ENCODE data around the gene LSG1.

LSG1 gene

DNA sequence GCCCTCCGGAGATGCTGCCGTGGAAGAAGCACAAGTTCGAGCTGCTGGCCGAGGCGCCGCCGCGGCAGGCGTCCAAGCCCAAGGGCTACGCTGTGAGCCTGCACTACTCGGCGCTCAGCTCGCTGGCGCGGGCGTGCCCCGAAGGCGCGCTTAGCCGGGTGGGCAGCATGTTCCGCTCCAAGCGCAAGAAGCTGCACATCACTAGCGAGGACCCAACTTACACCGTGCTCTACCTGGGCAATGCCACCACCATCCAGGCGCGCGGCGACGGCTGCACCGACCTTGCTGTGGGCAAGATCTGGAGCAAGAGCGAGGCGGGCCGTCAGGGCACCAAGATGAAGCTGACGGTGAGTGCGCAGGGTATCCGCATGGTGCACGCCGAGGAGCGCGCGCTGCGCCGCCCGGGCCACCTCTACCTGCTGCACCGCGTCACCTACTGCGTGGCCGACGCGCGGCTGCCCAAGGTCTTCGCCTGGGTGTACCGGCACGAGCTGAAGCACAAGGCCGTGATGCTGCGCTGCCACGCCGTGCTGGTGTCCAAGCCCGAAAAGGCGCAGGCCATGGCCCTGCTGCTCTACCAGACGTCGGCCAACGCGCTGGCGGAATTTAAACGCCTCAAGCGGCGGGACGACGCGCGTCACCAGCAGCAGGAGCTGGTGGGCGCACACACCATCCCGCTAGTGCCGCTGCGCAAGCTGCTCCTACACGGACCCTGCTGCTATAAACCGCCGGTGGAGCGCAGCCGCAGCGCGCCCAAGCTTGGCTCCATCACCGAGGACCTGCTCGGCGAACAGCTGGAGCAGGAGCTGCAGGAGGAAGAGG, 15.0 kb upstream of the LSG1 start:
- Histone ChIP-seq H3K36me3 (ENCODE audit: control insufficient read depth, insufficient read depth, low read length) (peaks cover 16% of the 10 kb centered on the region), H3K9me3 (ENCODE audit: control insufficient read depth, low read length) (no peaks in the 10 kb centered on the region), H3K27ac (ENCODE audit: low read depth, low read length, severe bottlenecking) (peak overlapping the region; percentile 91), H3K4me1 (ENCODE audit: control insufficient read depth, insufficient read depth, low read length, poor library complexity, severe bottlenecking) (peaks cover 16% of the 10 kb centered on the region), H3K4me3 (ENCODE audit: extremely low read depth, insufficient read depth, low read length, poor library complexity, severe bottlenecking) (peak overlapping the region; percentile 87)
- WGBS, 2 experiments (ENCODE audit: insufficient coverage in 2 of 2), result 2% methylated on average over 71 to 81 of the region's 86 CpGs

DNA sequence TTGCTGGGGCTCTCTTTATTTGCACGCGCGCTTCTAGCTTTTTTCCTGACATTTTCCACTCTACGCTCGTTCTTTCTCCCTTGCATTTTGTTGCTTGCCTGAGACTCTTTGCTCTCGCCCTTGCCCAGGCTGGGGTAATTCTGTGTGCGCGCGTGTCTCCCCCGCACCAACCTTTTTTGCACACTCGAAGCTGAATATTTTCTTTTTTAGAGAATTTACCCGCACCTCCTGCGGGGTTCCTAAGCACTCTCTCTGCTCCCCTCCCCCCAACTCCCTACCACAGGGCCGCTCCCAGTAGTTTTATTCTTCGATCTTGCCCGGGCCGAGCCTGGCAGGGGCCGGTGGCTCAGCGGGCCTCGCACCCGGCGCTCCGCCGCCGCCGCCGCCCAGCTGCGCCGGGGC, 14.4 kb upstream of the LSG1 start:
- H3K9me3 ChIP-seq (ENCODE audit: control insufficient read depth, low read length), result no peaks in the 10 kb centered on the region
- H3K27ac ChIP-seq (ENCODE audit: low read depth, low read length, severe bottlenecking), result peak overlapping the region; percentile 91
- H3K4me3 ChIP-seq (ENCODE audit: extremely low read depth, insufficient read depth, low read length, poor library complexity, severe bottlenecking), result peak overlapping the region; percentile 87
- H3K4me1 ChIP-seq (ENCODE audit: control insufficient read depth, insufficient read depth, low read length, poor library complexity, severe bottlenecking), result peaks cover 18% of the 10 kb centered on the region
- peaks cover 16% of the 10 kb centered on the region for H3K36me3 ChIP-seq (ENCODE audit: control insufficient read depth, insufficient read depth, low read length)
- 0 to 1% methylated on average over 23 to 26 of the region's 29 CpGs for WGBS, 2 experiments (ENCODE audit: insufficient coverage in 2 of 2)

DNA sequence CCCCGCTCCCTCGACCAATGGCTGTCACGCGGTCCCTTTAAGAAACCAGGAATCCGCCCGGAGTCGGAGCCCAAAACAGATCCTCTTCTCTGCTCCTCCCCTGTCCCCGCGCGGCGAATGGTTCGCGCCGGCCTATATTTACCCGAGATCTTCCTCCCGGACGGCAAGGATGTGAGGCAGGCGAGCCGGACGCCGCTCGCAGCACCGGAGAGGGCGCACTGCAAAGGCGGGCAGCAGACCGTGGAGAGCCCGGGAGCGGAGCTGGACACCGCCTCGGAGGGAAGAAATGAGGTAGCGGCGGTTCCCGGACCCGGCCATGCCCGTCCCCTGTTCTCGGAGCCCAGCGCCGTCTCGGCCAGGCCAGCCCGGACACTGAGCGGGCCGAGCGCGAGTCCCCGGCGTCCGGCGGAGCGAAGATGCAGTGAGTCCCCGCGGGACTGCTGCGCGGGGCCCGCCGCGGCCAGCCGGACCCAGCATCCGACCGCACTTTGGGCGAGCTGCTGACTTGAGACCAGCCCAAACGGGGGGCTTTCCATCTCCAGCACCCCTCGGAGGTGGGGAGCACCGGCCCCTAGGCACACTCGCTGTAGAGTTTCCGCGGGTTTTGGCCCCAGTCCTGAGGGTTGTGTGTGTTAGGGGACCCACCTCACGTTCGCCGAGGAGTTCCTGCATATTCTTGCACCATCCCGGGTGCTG, 13.9 kb upstream of the LSG1 start, which contains the start of gene FAM43A:
FAM43A (plus strand) TSS at position 166 of the 696 bp plus-strand sequence. CDS start 944 bp downstream, outside the sequence.
- Histone ChIP-seq H3K9me3 (ENCODE audit: control insufficient read depth, low read length) (no peaks in the 10 kb centered on the region), H3K27ac (ENCODE audit: low read depth, low read length, severe bottlenecking) (peak within 1 kb of the TSS; percentile 91), H3K4me3 (ENCODE audit: extremely low read depth, insufficient read depth, low read length, poor library complexity, severe bottlenecking) (peak within 1 kb of the TSS; percentile 87), H3K4me1 (ENCODE audit: control insufficient read depth, insufficient read depth, low read length, poor library complexity, severe bottlenecking) (peaks cover 18% of the 10 kb centered on the region), H3K36me3 (ENCODE audit: control insufficient read depth, insufficient read depth, low read length) (peaks cover 16% of the 10 kb centered on the region)
- 1% methylated on average over 46 to 70 of the region's 70 CpGs for WGBS, 2 experiments (ENCODE audit: insufficient coverage in 2 of 2)

DNA sequence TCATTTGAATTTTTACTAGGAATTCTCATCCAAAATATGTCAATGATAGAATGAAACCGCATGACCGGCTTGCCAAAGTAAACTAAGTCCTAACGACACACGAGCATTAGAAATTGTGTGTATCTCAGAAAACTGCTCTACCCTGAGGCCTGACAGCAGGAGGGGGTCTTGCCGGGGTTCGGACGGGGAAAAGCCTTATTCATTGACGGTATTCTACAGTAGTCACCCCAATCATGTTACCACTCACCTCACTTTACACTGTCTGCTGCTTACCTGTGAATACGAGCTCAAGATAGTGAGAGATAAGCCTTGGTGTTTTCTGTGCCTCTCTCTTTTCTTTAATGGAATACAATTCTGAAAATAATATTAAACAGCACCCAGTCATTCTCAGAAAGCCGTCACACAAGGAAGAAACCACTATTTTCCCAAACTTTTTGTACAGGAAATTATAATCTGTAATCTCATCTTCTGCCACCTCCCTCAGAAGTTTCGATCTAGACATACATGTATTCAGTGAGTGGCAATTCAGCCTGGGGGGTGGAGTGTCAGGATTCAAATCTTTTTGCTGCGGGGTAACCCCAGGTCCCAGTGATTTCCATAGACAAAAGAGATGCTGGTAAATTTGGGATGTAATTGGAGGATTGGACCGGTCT, 13.2 kb upstream of the LSG1 start:
- H3K36me3 ChIP-seq (ENCODE audit: control insufficient read depth, insufficient read depth, low read length), result peaks cover 16% of the 10 kb centered on the region
- H3K27ac ChIP-seq (ENCODE audit: low read depth, low read length, severe bottlenecking), result no peak overlapping the region
- no peaks in the 10 kb centered on the region for H3K9me3 ChIP-seq (ENCODE audit: control insufficient read depth, low read length)
- peaks cover 18% of the 10 kb centered on the region for H3K4me1 ChIP-seq (ENCODE audit: control insufficient read depth, insufficient read depth, low read length, poor library complexity, severe bottlenecking)
- WGBS, 2 experiments (ENCODE audit: insufficient coverage in 2 of 2), result 57 to 75% methylated on average over 6 of the region's 13 CpGs
- peak overlapping the region; percentile 87 for H3K4me3 ChIP-seq (ENCODE audit: extremely low read depth, insufficient read depth, low read length, poor library complexity, severe bottlenecking)

DNA sequence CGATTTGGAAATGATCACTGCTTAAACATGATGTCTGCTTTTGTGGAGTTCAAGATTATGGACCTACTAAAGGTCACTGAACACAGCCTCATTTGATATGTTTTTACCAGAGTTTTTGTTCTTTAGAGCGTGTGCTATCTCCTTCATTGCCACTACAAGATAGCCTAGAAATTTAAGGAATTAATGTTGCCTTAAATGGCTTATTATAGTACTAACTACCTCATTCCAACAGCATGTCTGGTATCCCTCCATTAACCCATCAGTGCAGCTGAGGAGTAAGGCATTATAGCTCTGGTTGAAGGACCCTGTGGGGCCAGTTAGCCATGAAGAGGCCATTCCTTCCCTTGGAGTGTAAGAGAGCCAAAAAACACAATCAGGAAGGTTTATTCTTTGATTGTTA, 11.4 kb upstream of the LSG1 start:
- H3K4me1 ChIP-seq (ENCODE audit: control insufficient read depth, insufficient read depth, low read length, poor library complexity, severe bottlenecking), result peaks cover 12% of the 10 kb centered on the region
- no peaks in the 10 kb centered on the region for H3K9me3 ChIP-seq (ENCODE audit: control insufficient read depth, low read length)
- peaks cover 12% of the 10 kb centered on the region for H3K36me3 ChIP-seq (ENCODE audit: control insufficient read depth, insufficient read depth, low read length)
- H3K27ac ChIP-seq (ENCODE audit: low read depth, low read length, severe bottlenecking), result no peak overlapping the region
- 100% methylated on average over 1 of the region's 2 CpGs; no CpG with 5 or more reads in 1 of the 2 experiments for WGBS, 2 experiments (ENCODE audit: insufficient coverage in 2 of 2)
- H3K4me3 ChIP-seq (ENCODE audit: extremely low read depth, insufficient read depth, low read length, poor library complexity, severe bottlenecking), result no peak overlapping the region

DNA sequence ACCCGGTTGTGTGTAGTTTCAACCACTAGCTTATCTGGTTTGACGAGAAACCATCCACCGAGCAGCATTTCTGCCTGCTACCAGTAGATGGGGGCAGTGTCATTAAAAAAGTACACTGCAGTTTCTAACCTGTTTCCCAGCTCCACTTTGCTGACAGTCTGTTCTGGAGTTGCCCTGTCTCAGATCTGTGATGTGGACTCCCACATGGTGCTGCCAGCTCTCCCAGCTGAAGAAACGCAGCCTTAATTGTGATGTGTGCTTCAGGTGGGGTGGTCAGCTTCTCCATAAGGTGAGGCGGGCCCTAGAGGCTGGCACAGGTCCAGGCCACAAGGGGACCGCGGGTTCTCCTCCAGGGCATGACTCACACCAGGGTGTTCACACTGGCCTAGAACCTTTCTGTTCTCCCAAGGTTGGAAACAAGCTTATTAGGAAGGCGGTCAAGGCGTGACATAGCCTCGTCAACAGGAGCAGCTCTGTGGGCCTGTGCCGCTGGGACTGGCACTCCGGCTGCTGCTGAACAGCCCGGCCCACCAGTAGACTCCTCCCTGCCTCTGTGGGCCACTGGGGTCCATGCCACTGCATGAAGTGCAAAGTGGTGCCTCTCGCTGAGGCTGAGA, 10.8 kb upstream of the LSG1 start:
- 62 to 70% methylated on average over 13 to 14 of the region's 14 CpGs for WGBS, 2 experiments (ENCODE audit: insufficient coverage in 2 of 2)
- Histone ChIP-seq H3K4me1 (ENCODE audit: control insufficient read depth, insufficient read depth, low read length, poor library complexity, severe bottlenecking) (peaks cover 12% of the 10 kb centered on the region), H3K9me3 (ENCODE audit: control insufficient read depth, low read length) (no peaks in the 10 kb centered on the region), H3K4me3 (ENCODE audit: extremely low read depth, insufficient read depth, low read length, poor library complexity, severe bottlenecking) (no peak overlapping the region), H3K36me3 (ENCODE audit: control insufficient read depth, insufficient read depth, low read length) (peaks cover 9% of the 10 kb centered on the region), H3K27ac (ENCODE audit: low read depth, low read length, severe bottlenecking) (no peak overlapping the region)

DNA sequence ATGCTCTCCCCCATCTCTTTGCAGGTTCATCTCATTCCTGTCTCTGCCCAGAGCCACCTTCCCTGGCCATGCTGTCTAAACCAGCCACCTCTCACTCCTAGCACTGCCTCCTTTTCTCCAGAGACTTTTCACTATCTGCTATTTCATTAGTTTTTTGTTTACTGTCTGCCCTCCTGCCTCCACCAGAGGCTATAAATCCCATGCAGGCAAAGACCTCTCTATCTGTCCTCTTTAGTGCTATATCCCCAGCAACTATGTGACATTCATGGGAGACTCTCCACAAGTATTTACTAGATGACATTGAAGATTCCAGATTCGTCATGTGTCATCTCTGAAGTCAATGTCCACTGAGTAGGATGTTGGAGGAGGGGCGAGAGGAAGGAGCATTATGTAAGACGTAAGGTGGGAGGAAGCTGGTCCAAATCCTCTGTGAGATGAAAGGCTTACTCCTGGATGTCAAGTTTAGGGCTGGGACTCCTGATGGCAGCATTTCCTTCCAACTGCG, 10.2 kb upstream of the LSG1 start:
- Histone ChIP-seq H3K4me3 (ENCODE audit: extremely low read depth, insufficient read depth, low read length, poor library complexity, severe bottlenecking) (no peak overlapping the region), H3K27ac (ENCODE audit: low read depth, low read length, severe bottlenecking) (no peak overlapping the region), H3K9me3 (ENCODE audit: control insufficient read depth, low read length) (no peaks in the 10 kb centered on the region), H3K36me3 (ENCODE audit: control insufficient read depth, insufficient read depth, low read length) (peaks cover 6% of the 10 kb centered on the region), H3K4me1 (ENCODE audit: control insufficient read depth, insufficient read depth, low read length, poor library complexity, severe bottlenecking) (peaks cover 12% of the 10 kb centered on the region)
- 37 to 44% methylated on average over 4 of the region's 4 CpGs for WGBS, 2 experiments (ENCODE audit: insufficient coverage in 2 of 2)

DNA sequence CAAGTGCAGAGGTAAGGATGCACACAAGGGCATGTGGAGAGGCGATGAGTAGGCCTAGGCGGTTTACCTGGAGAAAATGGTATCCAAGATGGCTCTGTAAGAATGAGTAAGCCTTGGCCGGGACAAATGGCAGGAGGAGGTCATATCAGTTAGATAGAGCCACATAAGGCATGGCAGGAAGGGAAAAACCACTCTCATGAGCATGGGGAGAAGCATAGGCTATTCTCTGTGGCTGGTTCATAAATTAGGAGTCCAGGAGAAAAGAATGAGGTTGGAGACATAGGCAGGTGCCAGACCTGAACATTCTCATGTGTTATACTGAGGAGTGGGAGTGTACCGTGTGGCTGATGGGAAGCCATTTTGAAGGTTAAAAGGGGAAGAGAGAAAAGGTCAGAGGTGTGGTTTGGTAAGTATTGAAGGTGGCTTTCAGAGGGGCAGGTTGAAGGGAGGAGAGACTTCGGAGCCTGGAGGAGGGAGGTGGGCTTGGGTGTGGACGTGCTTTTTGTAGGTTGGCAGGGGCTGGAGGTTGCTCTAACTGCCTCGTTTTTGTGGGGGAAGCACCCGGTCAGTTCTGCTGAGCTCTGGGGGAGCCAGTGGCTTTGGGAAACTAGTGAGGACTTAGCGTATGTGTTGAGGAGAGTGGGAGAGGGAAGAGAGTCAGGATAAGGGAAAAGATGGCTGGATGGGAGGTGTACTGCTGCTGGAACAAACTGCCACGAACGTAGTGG, 9.1 kb upstream of the LSG1 start:
- Histone ChIP-seq H3K9me3 (ENCODE audit: control insufficient read depth, low read length) (no peaks in the 10 kb centered on the region), H3K36me3 (ENCODE audit: control insufficient read depth, insufficient read depth, low read length) (no peaks in the 10 kb centered on the region), H3K27ac (ENCODE audit: low read depth, low read length, severe bottlenecking) (no peak overlapping the region), H3K4me1 (ENCODE audit: control insufficient read depth, insufficient read depth, low read length, poor library complexity, severe bottlenecking) (peaks cover 12% of the 10 kb centered on the region), H3K4me3 (ENCODE audit: extremely low read depth, insufficient read depth, low read length, poor library complexity, severe bottlenecking) (no peak overlapping the region)
- WGBS, 2 experiments (ENCODE audit: insufficient coverage in 2 of 2), result 85 to 90% methylated on average over 9 to 11 of the region's 11 CpGs

DNA sequence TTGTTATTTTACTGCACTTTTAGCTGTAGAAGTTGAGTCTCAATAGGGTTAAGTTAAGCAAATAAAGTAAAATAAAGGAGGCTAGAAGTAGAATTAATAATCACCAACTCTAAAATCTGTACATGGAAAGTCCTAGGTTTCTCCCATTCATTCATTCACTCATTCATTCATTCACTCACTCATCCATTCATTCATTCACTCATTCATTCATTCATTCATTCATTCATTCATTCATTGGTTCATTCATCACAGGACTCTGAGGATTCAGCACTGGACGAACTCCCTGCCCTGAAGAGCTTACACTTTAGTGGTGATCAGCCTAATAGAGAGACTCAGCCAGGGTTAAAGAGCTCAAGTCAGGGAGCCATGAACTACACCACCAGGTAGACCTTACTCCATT, 4.5 kb upstream of the LSG1 start:
- Histone ChIP-seq H3K36me3 (ENCODE audit: control insufficient read depth, insufficient read depth, low read length) (no peaks in the 10 kb centered on the region), H3K4me1 (ENCODE audit: control insufficient read depth, insufficient read depth, low read length, poor library complexity, severe bottlenecking) (no peaks in the 10 kb centered on the region), H3K4me3 (ENCODE audit: extremely low read depth, insufficient read depth, low read length, poor library complexity, severe bottlenecking) (no peak overlapping the region), H3K27ac (ENCODE audit: low read depth, low read length, severe bottlenecking) (no peak overlapping the region), H3K9me3 (ENCODE audit: control insufficient read depth, low read length) (no peaks in the 10 kb centered on the region)
- WGBS, 2 experiments (ENCODE audit: insufficient coverage in 2 of 2), result 50 to 75% methylated on average over 1 of the region's 1 CpG

DNA sequence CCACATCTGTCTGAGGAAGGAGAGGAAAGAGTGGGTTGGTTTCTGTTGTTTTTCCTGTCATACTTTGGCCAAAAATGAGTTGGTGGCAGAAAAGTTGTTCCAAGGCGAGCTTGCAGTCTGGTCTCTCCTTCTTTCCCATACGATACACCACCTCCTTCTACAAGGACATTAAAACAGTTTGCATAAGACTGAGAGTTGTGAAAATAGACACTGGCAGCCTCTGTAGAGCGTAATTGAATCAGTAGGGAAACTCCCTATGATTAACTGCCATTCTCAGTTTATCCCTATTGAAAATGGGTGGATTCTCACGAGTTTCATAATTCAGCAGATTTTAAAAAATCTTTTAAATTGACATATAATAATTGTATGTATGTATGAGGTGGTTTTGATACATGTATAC, 3.7 kb upstream of the LSG1 start:
- H3K36me3 ChIP-seq (ENCODE audit: control insufficient read depth, insufficient read depth, low read length), result no peaks in the 10 kb centered on the region
- H3K27ac ChIP-seq (ENCODE audit: low read depth, low read length, severe bottlenecking), result no peak overlapping the region
- no peak overlapping the region for H3K4me3 ChIP-seq (ENCODE audit: extremely low read depth, insufficient read depth, low read length, poor library complexity, severe bottlenecking)
- H3K9me3 ChIP-seq (ENCODE audit: control insufficient read depth, low read length), result no peaks in the 10 kb centered on the region
- no CpG with 5 or more reads among the region's 4 CpGs for WGBS, 2 experiments (ENCODE audit: insufficient coverage in 2 of 2)
- no peaks in the 10 kb centered on the region for H3K4me1 ChIP-seq (ENCODE audit: control insufficient read depth, insufficient read depth, low read length, poor library complexity, severe bottlenecking)

Measured in mesodermal cell (in vitro differentiated cells).